PFSK-1 (cell line): Measurements from ENCODE around the gene CASQ2.

Source experiments
- POLR2AphosphoS5 ChIP-seq: IDR thresholded peaks from 2 replicates; pipeline ENCODE4 v1.6.1; 2012; ENCODE audit warnings: low read depth, mild to moderate bottlenecking, control low read depth, low read length, moderate library complexity
- TAF1 ChIP-seq: IDR thresholded peaks from 2 replicates; pipeline ENCODE4 v1.6.1; 2012; ENCODE audit warnings: low read length, control low read depth, borderline replicate concordance; ENCODE audit not compliant: insufficient read depth
- TF ChIP-seq, protein P1 (sequence below), 2 experiments: IDR thresholded peaks; 2 replicates each; pipeline versions ENCODE4 v1.6.1 to v1.8.0; 2011 to 2012; ENCODE audit warnings: low read depth in 2 of 2, low read length in 2 of 2, control low read depth in 1 of 2, inconsistent platforms in 1 of 2, mild to moderate bottlenecking in 1 of 2, moderate library complexity in 1 of 2; ENCODE audit not compliant: insufficient read depth in 1 of 2

DNA sequence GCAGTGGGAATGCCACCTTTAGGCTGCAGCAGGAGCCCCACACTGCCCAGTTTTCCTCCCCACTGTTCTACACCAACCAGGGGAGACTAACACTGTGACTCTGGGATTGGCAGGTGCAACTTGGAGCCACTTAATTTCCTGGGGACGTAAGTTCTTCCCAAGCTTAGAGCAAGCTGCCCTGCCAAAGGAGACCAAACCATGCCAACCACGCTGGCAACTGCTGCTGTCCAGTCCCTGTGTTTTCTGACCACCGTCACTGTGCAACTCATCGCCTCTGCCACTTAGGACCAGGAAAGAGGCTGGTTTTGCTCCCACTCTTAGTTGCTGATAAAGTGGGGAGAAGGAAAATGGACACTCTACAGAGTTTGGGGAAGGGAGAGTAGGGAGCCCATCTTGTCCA, 76.3 kb downstream of the CASQ2 start:
- TF ChIP-seq TAF1 (no peak), POLR2AphosphoS5 (no peak)
- TF ChIP-seq, protein P1, sequence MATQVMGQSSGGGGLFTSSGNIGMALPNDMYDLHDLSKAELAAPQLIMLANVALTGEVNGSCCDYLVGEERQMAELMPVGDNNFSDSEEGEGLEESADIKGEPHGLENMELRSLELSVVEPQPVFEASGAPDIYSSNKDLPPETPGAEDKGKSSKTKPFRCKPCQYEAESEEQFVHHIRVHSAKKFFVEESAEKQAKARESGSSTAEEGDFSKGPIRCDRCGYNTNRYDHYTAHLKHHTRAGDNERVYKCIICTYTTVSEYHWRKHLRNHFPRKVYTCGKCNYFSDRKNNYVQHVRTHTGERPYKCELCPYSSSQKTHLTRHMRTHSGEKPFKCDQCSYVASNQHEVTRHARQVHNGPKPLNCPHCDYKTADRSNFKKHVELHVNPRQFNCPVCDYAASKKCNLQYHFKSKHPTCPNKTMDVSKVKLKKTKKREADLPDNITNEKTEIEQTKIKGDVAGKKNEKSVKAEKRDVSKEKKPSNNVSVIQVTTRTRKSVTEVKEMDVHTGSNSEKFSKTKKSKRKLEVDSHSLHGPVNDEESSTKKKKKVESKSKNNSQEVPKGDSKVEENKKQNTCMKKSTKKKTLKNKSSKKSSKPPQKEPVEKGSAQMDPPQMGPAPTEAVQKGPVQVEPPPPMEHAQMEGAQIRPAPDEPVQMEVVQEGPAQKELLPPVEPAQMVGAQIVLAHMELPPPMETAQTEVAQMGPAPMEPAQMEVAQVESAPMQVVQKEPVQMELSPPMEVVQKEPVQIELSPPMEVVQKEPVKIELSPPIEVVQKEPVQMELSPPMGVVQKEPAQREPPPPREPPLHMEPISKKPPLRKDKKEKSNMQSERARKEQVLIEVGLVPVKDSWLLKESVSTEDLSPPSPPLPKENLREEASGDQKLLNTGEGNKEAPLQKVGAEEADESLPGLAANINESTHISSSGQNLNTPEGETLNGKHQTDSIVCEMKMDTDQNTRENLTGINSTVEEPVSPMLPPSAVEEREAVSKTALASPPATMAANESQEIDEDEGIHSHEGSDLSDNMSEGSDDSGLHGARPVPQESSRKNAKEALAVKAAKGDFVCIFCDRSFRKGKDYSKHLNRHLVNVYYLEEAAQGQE (IDR thresholded peaks at IDR 0.05; ENCODE audit: insufficient read depth in 1 of 2, low read depth in 2 of 2, low read length in 2 of 2), result no peak
